GM12801 (cell line): Measurements from ENCODE around the gene PAXIP1.

Experiments
- CTCF ChIP-seq: IDR thresholded peaks from one replicate; pipeline ENCODE4 v1.5.1; 2011; ENCODE audit warnings: control low read depth; ENCODE audit not compliant: insufficient read length; ENCODE audit errors: extremely low read depth

The PAXIP1 gene

GRCh38 chr7:155021699-155022145, 18.8 kb upstream of the PAXIP1 start:
- TF ChIP-seq CTCF, result no peak

GRCh38 chr7:155020996-155021395, 18.1 kb upstream of the PAXIP1 start:
- TF ChIP-seq CTCF, result no peak

GRCh38 chr7:155017834-155018233, 14.9 kb upstream of the PAXIP1 start:
- TF ChIP-seq CTCF, result no peak

GRCh38 chr7:155011086-155011485, 8.2 kb upstream of the PAXIP1 start:
- no peak for TF ChIP-seq CTCF

GRCh38 chr7:155009570-155010157, 6.7 kb upstream of the PAXIP1 start:
- TF ChIP-seq CTCF, result no peak

- no peak for TF ChIP-seq CTCF
These were observed 5.0 kb upstream of the PAXIP1 start for GRCh38 chr7:155007947-155008346.

- no peak for TF ChIP-seq CTCF
These were observed 671 bp upstream of the PAXIP1 start for GRCh38 chr7:155003376-155004214.
